CD14-positive monocyte (primary cell): ENCODE data around the gene EPHA10. TPM values are rescaled to one million over a fixed set of nuclear protein-coding genes. Genes with fewer than 3 reads are reported as not detected.

ENCODE experiments used
- DNase-seq, 3 donors: peaks; one replicate each; pipeline ENCODE4 v3.0.0-alpha.2; 2011 to 2022
- H2AFZ ChIP-seq: 2 replicates; pipeline ENCODE4 v1.6.0; 2012; ENCODE audit warnings: mild to moderate bottlenecking, low read depth, low read length, inconsistent platforms; ENCODE audit not compliant: insufficient read depth, poor library complexity, severe bottlenecking
- H3K27ac ChIP-seq, 2 donors: 1 replicate in 1 of 2; 2 replicates in 1 of 2; pipeline ENCODE4 v1.5.1; 2012 to 2013; ENCODE audit warnings: low read length in 2 of 2, control low read depth in 1 of 2, inconsistent platforms in 1 of 2, low read depth in 1 of 2, mild to moderate bottlenecking in 1 of 2
- H3K27me3 ChIP-seq, 2 donors: one replicate each; pipeline versions ENCODE4 v1.6.0 to v1.6.1; 2011 to 2013; ENCODE audit warnings: low read length in 2 of 2; ENCODE audit not compliant: control insufficient read depth in 2 of 2, insufficient read depth in 2 of 2
- H3K36me3 ChIP-seq, 2 donors: replicated peaks in 1 of 2; 1 replicate in 1 of 2; 2 replicates in 1 of 2; pipeline versions ENCODE4 v1.5.1 to v1.6.1; 2012 to 2013; ENCODE audit warnings: low read length in 2 of 2, control low read depth in 1 of 2, inconsistent platforms in 1 of 2, mild to moderate bottlenecking in 1 of 2; ENCODE audit not compliant: insufficient read depth in 2 of 2, control insufficient read depth in 1 of 2
- H3K4me1 ChIP-seq, 2 donors: 1 replicate in 1 of 2; 2 replicates in 1 of 2; pipeline versions ENCODE4 v1.5.1 to v1.6.1; 2012 to 2013; ENCODE audit warnings: low read length in 2 of 2, control low read depth in 1 of 2, inconsistent platforms in 1 of 2, mild to moderate bottlenecking in 1 of 2, moderate library complexity in 1 of 2; ENCODE audit not compliant: insufficient read depth in 2 of 2, control insufficient read depth in 1 of 2
- H3K4me2 ChIP-seq: replicated peaks from 2 replicates; pipeline ENCODE3; 2012; ENCODE audit warnings: low read length, moderate library complexity, mild to moderate bottlenecking; ENCODE audit not compliant: poor library complexity, severe bottlenecking; ENCODE audit errors: extremely low read depth
- H3K4me3 ChIP-seq, 3 experiments: fragments of 200-600 bp in 1 of 3; sonication (generic) in 1 of 3; replicated peaks in 1 of 3; 1 replicate in 2 of 3; 2 replicates in 1 of 3; pipeline ENCODE4 v1.5.1; 2011 to 2013; ENCODE audit warnings: low read length in 3 of 3, mild to moderate bottlenecking in 3 of 3, control low read depth in 2 of 3, low read depth in 2 of 3, inconsistent platforms in 1 of 3, moderate library complexity in 1 of 3
- H3K79me2 ChIP-seq: 2 replicates; pipeline ENCODE4 v1.6.0; 2012; ENCODE audit warnings: mild to moderate bottlenecking, control low read depth, inconsistent platforms, low read length, moderate library complexity; ENCODE audit not compliant: insufficient read depth
- H3K9ac ChIP-seq: 2 replicates; pipeline ENCODE4 v1.6.0; 2017; ENCODE audit warnings: low read length, mild to moderate bottlenecking; ENCODE audit not compliant: insufficient read depth, poor library complexity, severe bottlenecking
- H3K9me3 ChIP-seq, 2 donors: replicated peaks in 1 of 2; 1 replicate in 1 of 2; 2 replicates in 1 of 2; pipeline versions ENCODE4 v1.5.1 to v1.6.1; 2012 to 2013; ENCODE audit warnings: low read length in 2 of 2, control low read depth in 1 of 2; ENCODE audit not compliant: control insufficient read depth in 1 of 2, insufficient read depth in 1 of 2
- H4K20me1 ChIP-seq: 2 replicates; pipeline ENCODE4 v1.6.0; 2012; ENCODE audit warnings: mild to moderate bottlenecking, low read length, control low read depth, moderate library complexity; ENCODE audit not compliant: insufficient read depth
- H3K27ac Mint-ChIP-seq, 7 donors: one replicate each; pipeline ENCODE4 v1.8.0; 2020; ENCODE audit warnings: mild to moderate bottlenecking in 7 of 7, mixed read lengths in 7 of 7, moderate library complexity in 6 of 7, inconsistent platforms in 2 of 7
- H3K27me3 Mint-ChIP-seq, 3 donors: one replicate each; pipeline ENCODE4 v1.8.0; 2021 to 2022; ENCODE audit warnings: low read depth in 3 of 3, mild to moderate bottlenecking in 3 of 3, mixed read lengths in 3 of 3, moderate library complexity in 3 of 3, inconsistent platforms in 1 of 3
- H3K36me3 Mint-ChIP-seq, 2 donors: one replicate each; pipeline ENCODE4 v1.8.0; 2020; ENCODE audit warnings: mixed read lengths in 2 of 2, inconsistent platforms in 1 of 2, mild to moderate bottlenecking in 1 of 2
- H3K4me1 Mint-ChIP-seq: one replicate; pipeline ENCODE4 v1.8.0; 2020; ENCODE audit warnings: mild to moderate bottlenecking, mixed read lengths
- H3K4me3 Mint-ChIP-seq, 2 donors: one replicate each; pipeline ENCODE4 v1.8.0; 2020; ENCODE audit warnings: mild to moderate bottlenecking in 2 of 2, mixed read lengths in 2 of 2, moderate library complexity in 1 of 2
- H3K9me3 Mint-ChIP-seq, 7 donors: one replicate each; pipeline ENCODE4 v1.8.0; 2020 to 2022; ENCODE audit warnings: mixed read lengths in 7 of 7, mild to moderate bottlenecking in 6 of 7, moderate library complexity in 6 of 7, inconsistent platforms in 2 of 7
- WGBS: methylation state at CpG from one replicate; pipeline ENCODE4 v1.1.5; 2013; ENCODE audit warnings: missing lambda C conversion rate; ENCODE audit not compliant: insufficient coverage; 5-methylcytosine and 5-hydroxymethylcytosine counted together
- intact Hi-C, 2 donors: fragments of 100-400 bp; cut with micrococcal nuclease; formaldehyde crosslinking; loops; one replicate each; pipeline versions ENCODE4 v1.15.0 to v1.15.1; 2023
- polyA plus RNA-seq, 3 donors: library from polyadenylated mRNA; depleted of rRNA in 1 of 3; unstranded in 2 of 3; stranded (reverse) in 1 of 3; fragments of 300-500 nt in 2 of 3; fragments of >200 nt in 1 of 3; fragmentation: Illumina TruSeq in 2 of 3; gene quantifications; 1 replicate in 2 of 3; 2 replicates in 1 of 3; pipeline ENCODE4 v1.2.3, GENCODE V29; 2012 to 2021
- TF ChIP-seq, protein P1 (sequence below): fragments of 200-600 bp; IDR thresholded peaks from one replicate; pipeline ENCODE4 v1.8.0; 2022; ENCODE audit warnings: antibody characterized with exemption, mild to moderate bottlenecking

The EPHA10 gene
- polyA plus RNA-seq, 3 donors = not detected

DNA sequence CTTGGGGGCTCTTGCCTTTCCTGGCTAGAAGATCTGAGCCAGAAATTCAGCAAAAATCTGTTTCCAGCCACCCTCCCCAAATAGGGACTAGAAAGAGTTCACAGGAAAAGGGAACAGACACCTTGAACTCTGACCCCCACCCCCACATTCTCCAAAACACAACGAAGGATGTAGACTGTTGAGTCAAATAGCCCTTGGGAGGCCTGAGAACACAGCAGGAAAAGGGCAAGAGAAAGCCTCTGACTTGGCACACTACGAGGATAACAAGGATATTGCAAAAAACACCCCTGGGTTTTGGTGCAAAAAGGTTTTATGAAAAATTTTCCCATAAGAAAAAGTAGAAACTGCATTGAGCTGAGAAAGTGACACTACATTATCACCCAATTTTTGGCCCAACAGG is 45.0 kb upstream of the EPHA10 start:
- Histone ChIP-seq H3K4me3 (no peak overlapping the region), H3K27ac (peak overlapping the region in 1 of 2 donors; percentile 9), H3K9me3 (no peaks in the 10 kb centered on the region), H3K9ac (no peak overlapping the region), H3K36me3 (peaks cover 22 to 51% of the 10 kb centered on the region in 2 donors), H3K79me2 (peaks cover 80% of the 10 kb centered on the region), H3K4me1 (peaks cover 18 to 61% of the 10 kb centered on the region in 2 donors), H4K20me1 (peaks cover 80% of the 10 kb centered on the region), H3K27me3 (no peaks in the 10 kb centered on the region), H3K4me2 (no peak overlapping the region), H2AFZ (no peak overlapping the region)
- peaks cover 45 to 60% of the 10 kb centered on the region in 2 donors for H3K36me3 Mint-ChIP-seq
- intact Hi-C loops = loop anchor here (2.0 to 10.0 kb wide), 4 partner anchors 49 to 195 kb away; partner anchors contain the start of genes CDCA8 (in 2 of the 2), FHL3 (in 1 of the 2) and MTF1 (in 1 of the 2)
- no peak for DNase-seq
- H3K4me3 Mint-ChIP-seq = no peak overlapping the region
- no peaks in the 10 kb centered on the region for H3K9me3 Mint-ChIP-seq
- 100% methylated on average over 1 of the region's 2 CpGs for WGBS
- H3K27me3 Mint-ChIP-seq = no peaks in the 10 kb centered on the region
- TF ChIP-seq, protein P1, sequence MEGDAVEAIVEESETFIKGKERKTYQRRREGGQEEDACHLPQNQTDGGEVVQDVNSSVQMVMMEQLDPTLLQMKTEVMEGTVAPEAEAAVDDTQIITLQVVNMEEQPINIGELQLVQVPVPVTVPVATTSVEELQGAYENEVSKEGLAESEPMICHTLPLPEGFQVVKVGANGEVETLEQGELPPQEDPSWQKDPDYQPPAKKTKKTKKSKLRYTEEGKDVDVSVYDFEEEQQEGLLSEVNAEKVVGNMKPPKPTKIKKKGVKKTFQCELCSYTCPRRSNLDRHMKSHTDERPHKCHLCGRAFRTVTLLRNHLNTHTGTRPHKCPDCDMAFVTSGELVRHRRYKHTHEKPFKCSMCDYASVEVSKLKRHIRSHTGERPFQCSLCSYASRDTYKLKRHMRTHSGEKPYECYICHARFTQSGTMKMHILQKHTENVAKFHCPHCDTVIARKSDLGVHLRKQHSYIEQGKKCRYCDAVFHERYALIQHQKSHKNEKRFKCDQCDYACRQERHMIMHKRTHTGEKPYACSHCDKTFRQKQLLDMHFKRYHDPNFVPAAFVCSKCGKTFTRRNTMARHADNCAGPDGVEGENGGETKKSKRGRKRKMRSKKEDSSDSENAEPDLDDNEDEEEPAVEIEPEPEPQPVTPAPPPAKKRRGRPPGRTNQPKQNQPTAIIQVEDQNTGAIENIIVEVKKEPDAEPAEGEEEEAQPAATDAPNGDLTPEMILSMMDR = no peak
- peaks cover 54% of the 10 kb centered on the region for H3K4me1 Mint-ChIP-seq
- H3K27ac Mint-ChIP-seq = peak overlapping the region in 3 of 7 donors; percentile 19 to 55 (median 25)

DNA sequence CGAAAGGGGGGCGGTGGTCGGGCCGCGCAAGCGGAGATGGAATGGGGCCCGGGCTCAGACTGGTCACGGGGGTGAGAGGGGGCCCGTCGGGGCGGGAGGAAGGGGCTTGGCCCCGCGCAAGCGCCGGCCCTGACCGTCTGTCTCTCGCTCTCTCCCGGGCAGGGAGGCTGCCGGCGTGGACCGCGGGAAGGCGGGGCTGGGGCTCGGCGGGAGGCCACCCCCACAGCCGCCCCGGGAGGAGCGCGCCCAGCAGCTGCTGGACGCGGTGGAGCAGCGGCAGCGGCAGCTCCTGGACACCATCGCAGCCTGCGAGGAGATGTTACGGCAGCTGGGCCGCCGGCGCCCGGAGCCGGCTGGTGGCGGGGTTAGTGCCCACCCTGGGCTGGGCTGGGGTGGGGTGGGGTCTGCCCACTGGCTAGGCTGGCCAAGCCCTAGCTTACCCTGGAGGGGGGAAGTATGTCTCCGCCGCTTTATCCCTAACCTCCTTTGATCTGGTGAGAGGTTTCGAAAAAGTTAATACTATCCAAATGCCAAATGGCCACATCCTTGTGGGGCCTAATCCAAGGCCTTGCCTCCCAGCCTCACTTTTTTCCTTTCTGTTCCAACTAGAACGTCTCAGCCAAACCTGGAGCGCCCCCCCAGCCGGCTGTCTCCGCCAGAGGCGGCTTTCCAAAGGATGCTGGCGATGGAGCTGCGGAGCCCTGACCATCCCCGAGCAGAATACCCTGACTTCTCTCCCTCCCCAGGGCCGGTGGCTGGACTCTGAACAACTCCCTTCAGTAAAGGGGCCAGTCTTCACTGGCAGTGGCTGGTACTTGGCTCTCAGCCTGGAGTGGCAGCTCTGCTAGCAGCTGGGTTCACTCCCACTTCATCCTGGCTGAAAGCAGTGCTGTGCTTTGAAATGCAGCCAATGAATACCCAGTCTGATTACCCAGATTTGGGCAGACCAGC is 43.7 kb upstream of the EPHA10 start:
- intact Hi-C loops = loop anchor here (2.0 to 10.0 kb wide), 3 partner anchors 50 to 176 kb away; partner anchors contain the start of genes CDCA8 (in 2 of the 2) and MTF1 (in 1 of the 2)
- H3K9me3 Mint-ChIP-seq = no peaks in the 10 kb centered on the region
- H3K9me3 ChIP-seq = no peaks in the 10 kb centered on the region
- peaks cover 25 to 51% of the 10 kb centered on the region in 2 donors for H3K36me3 ChIP-seq
- H4K20me1 ChIP-seq = peaks cover 78% of the 10 kb centered on the region
- H3K9ac ChIP-seq = peak overlapping the region; percentile 92
- peaks cover 45 to 58% of the 10 kb centered on the region in 2 donors for H3K36me3 Mint-ChIP-seq
- TF ChIP-seq, protein P1 = no peak
- no peaks in the 10 kb centered on the region for H3K27me3 Mint-ChIP-seq
- H3K4me3 ChIP-seq = peak overlapping the region; percentile 48 to 94 (median 92)
- H3K27ac Mint-ChIP-seq = peak overlapping the region; percentile 92 to 98 (median 97)
- peak overlapping the region; percentile 96 for H3K4me2 ChIP-seq
- H3K27ac ChIP-seq = peak overlapping the region; percentile 61 to 95
- peaks cover 44% of the 10 kb centered on the region for H3K4me1 Mint-ChIP-seq
- peak overlapping the region; percentile 85 to 92 for H3K4me3 Mint-ChIP-seq
- H3K27me3 ChIP-seq = no peaks in the 10 kb centered on the region
- H2AFZ ChIP-seq = peak overlapping the region; percentile 87
- peak; percentile 52 to 73 (median 59) for DNase-seq
- peaks cover 18 to 50% of the 10 kb centered on the region in 2 donors for H3K4me1 ChIP-seq
- WGBS = 5% methylated on average over 49 of the region's 54 CpGs
- H3K79me2 ChIP-seq = peaks cover 72% of the 10 kb centered on the region
